ENCODE data around the gene CHIC1.

- no peak for TF ChIP-seq CTCF (IDR thresholded peaks at IDR 0.05)
- TF ChIP-seq EZH2 (IDR thresholded peaks at IDR 0.05): no peak
Measured at GRCh38 chrX:73683236-73683859, 120.4 kb downstream of the CHIC1 start.

Data from neural progenitor cell (in vitro differentiated cells).